TTC549 (cell line): Measurements from ENCODE around the gene RSBN1.
A peak's percentile ranks its signal among the peaks of the same experiment; 100 is the strongest.
"Not testable (repeated sequence)": the region's sequence is repeated elsewhere in the genome, so short reads cannot be mapped to it uniquely, and the experiment has no call there.

Source experiments
- FAIRE-seq: peaks from 2 replicates; lab custom pipeline; 2012; peaks lifted over from hg19 to GRCh38; lab: Jason Lieb, UNC

RSBN1 gene

GRCh38 chr1:113811888-113812660, at the start of gene RSBN1:
Gene RSBN1, minus strand, starts transcription at chr1:113812476. Its CDS starts 64 bp downstream, at chr1:113812412.
- FAIRE-seq = peak; percentile 96

- FAIRE-seq = no peak
Measured at GRCh38 chr1:113861641-113862040, 49.4 kb upstream of the RSBN1 start.

- FAIRE-seq = no peak
Measured at GRCh38 chr1:113860891-113861290, 48.6 kb upstream of the RSBN1 start.

GRCh38 chr1:113859478-113860175, 47.4 kb upstream of the RSBN1 start:
- FAIRE-seq = no peak

- no peak for FAIRE-seq
Measured at GRCh38 chr1:113858982-113859381, 46.7 kb upstream of the RSBN1 start.

- no peak for FAIRE-seq
Measured at GRCh38 chr1:113858418-113858817, 46.1 kb upstream of the RSBN1 start.

GRCh38 chr1:113857776-113858175, 45.5 kb upstream of the RSBN1 start:
- no peak for FAIRE-seq

- no peak for FAIRE-seq
Measured at GRCh38 chr1:113856401-113856790, 44.1 kb upstream of the RSBN1 start.

GRCh38 chr1:113855630-113856400, 43.5 kb upstream of the RSBN1 start:
- no peak for FAIRE-seq

- no peak for FAIRE-seq
Measured at GRCh38 chr1:113854234-113854633, 42.0 kb upstream of the RSBN1 start.

- FAIRE-seq = not testable (repeated sequence)
Measured at GRCh38 chr1:113852694-113853093, 40.4 kb upstream of the RSBN1 start.

- FAIRE-seq = no peak
Measured at GRCh38 chr1:113850127-113850796, 38.0 kb upstream of the RSBN1 start.

GRCh38 chr1:113849072-113849471, 36.8 kb upstream of the RSBN1 start:
- no peak for FAIRE-seq

GRCh38 chr1:113846391-113847035, 34.2 kb upstream of the RSBN1 start:
- FAIRE-seq = no peak

GRCh38 chr1:113836534-113836933, 24.3 kb upstream of the RSBN1 start:
- no peak for FAIRE-seq

- FAIRE-seq = peak; percentile 95
Measured at GRCh38 chr1:113835686-113836290, 23.5 kb upstream of the RSBN1 start.

GRCh38 chr1:113834716-113835115, 22.4 kb upstream of the RSBN1 start:
- FAIRE-seq = no peak

GRCh38 chr1:113830039-113830438, 17.8 kb upstream of the RSBN1 start:
- no peak for FAIRE-seq

GRCh38 chr1:113821916-113822315, 9.6 kb upstream of the RSBN1 start:
- FAIRE-seq = no peak

GRCh38 chr1:113818578-113818977, 6.3 kb upstream of the RSBN1 start:
- FAIRE-seq = no peak

GRCh38 chr1:113813218-113813617, 942 bp upstream of the RSBN1 start:
- no peak for FAIRE-seq
